Measurements from ENCODE around the gene SMAD6.

SMAD6 gene

DNA sequence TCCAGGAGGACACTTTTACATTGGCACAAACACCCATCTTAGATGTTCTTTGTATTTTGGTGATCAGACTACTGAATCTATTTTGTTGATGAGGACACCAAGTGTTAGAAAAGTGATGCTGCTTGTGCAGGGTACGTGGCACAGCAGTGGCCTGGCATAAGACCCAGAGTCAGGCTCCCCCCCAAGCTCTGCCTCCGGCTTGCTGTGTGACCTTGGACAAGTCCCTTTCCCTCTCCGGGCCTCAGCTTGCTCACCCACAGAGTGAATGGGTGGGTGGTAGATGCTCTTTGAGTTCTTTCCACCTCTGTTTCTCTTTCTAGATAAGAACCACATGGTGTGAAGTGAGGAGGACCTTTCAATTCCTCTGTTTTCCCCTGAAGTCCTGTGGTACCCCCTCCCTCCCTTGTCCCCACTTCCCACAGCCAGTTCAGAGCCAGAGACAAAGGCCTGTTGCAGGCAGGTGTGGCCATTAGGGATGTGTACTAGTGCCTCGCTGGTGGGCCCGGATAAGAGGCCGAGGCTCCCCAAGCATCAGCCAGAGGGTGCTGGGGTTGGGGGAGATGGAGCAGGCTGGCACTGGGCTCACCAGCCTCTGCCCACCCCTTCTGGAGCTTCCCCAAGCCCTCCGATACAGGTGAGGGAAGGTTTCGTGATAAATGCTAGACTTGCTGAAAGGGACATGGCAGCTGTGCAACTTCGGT lies 43.6 kb downstream of the SMAD6 start:
- H3K27ac Mint-ChIP-seq (ENCODE audit: low read depth), result no peak overlapping the region
- H3K36me3 Mint-ChIP-seq (ENCODE audit: insufficient read depth), result no peaks in the 10 kb centered on the region
- ATAC-seq (replicated peaks; ENCODE audit: extremely low read depth, poor library complexity, severe bottlenecking) (no peak), DNase-seq (ENCODE audit: low spot score in 2 of 2) (no peak)
- peaks cover 29% of the 10 kb centered on the region for H3K27me3 Mint-ChIP-seq
- H3K9me3 Mint-ChIP-seq, result no peaks in the 10 kb centered on the region
- H3K4me1 Mint-ChIP-seq, result no peaks in the 10 kb centered on the region
- no peak overlapping the region for H3K4me3 Mint-ChIP-seq

GRCh38 chr15:66746231-66746605 lies 44.2 kb downstream of the SMAD6 start:
- no peak overlapping the region for H3K4me3 Mint-ChIP-seq
- ATAC-seq (replicated peaks; ENCODE audit: extremely low read depth, poor library complexity, severe bottlenecking) (no peak), DNase-seq (ENCODE audit: low spot score in 2 of 2) (no peak)
- peaks cover 29% of the 10 kb centered on the region for H3K27me3 Mint-ChIP-seq
- no peak overlapping the region for H3K27ac Mint-ChIP-seq (ENCODE audit: low read depth)
- H3K9me3 Mint-ChIP-seq, result no peaks in the 10 kb centered on the region
- no peaks in the 10 kb centered on the region for H3K36me3 Mint-ChIP-seq (ENCODE audit: insufficient read depth)
- H3K4me1 Mint-ChIP-seq, result no peaks in the 10 kb centered on the region

GRCh38 chr15:66747223-66747622 lies 45.2 kb downstream of the SMAD6 start:
- no peaks in the 10 kb centered on the region for H3K4me1 Mint-ChIP-seq
- peaks cover 29% of the 10 kb centered on the region for H3K27me3 Mint-ChIP-seq
- H3K4me3 Mint-ChIP-seq, result no peak overlapping the region
- no peaks in the 10 kb centered on the region for H3K36me3 Mint-ChIP-seq (ENCODE audit: insufficient read depth)
- no peak for ATAC-seq (replicated peaks; ENCODE audit: extremely low read depth, poor library complexity, severe bottlenecking)
- H3K27ac Mint-ChIP-seq (ENCODE audit: low read depth), result no peak overlapping the region
- H3K9me3 Mint-ChIP-seq, result no peaks in the 10 kb centered on the region
- no peak for DNase-seq (ENCODE audit: low spot score in 2 of 2)

DNA sequence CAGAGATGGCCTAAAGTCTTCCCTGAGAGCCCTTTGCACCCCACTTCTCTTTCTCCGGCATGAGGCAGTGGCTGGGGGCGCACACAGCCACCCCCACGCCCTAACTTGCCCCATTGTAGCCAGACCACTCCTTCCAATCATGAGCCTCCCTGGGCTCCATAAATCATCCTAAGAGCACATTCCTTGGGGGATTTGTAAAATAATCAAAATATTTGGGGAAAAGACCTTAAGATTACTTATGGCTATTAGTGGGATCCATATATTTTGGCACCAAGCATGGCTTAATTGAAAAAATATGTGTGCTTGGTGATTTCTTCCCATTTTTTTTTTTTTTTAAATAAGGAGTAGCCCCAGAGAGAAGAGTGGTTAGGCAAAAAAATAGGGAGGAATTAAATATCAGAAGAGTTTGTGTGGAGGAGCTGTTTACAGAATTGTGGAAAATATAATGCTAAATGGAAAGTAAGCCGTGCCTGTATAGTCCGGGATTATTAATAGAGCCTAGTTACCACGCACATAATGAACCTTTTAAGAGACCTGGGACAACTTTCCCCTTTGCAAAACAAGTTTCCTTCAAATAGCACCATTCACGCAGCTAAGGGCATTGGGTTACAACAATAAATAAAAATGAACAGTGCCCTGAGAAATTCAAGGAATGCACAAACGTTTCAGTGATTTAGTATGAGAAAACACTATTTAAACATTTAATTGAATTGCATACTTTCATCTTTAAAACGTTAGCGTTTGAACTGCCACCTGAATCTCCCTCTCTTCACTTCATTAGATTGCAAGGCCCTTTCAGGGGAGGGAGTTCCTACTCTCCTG lies 46.1 kb downstream of the SMAD6 start:
- DNase-seq (ENCODE audit: low spot score in 2 of 2) (no peak), ATAC-seq (replicated peaks; ENCODE audit: extremely low read depth, poor library complexity, severe bottlenecking) (no peak)
- no peaks in the 10 kb centered on the region for H3K36me3 Mint-ChIP-seq (ENCODE audit: insufficient read depth)
- H3K9me3 Mint-ChIP-seq, result no peaks in the 10 kb centered on the region
- no peak overlapping the region for H3K4me3 Mint-ChIP-seq
- H3K4me1 Mint-ChIP-seq, result no peaks in the 10 kb centered on the region
- H3K27me3 Mint-ChIP-seq, result peaks cover 29% of the 10 kb centered on the region
- H3K27ac Mint-ChIP-seq (ENCODE audit: low read depth), result no peak overlapping the region

GRCh38 chr15:66748708-66749035 lies 46.6 kb downstream of the SMAD6 start:
- DNase-seq (ENCODE audit: low spot score in 2 of 2) (no peak), ATAC-seq (replicated peaks; ENCODE audit: extremely low read depth, poor library complexity, severe bottlenecking) (no peak)
- H3K9me3 Mint-ChIP-seq, result no peaks in the 10 kb centered on the region
- no peak overlapping the region for H3K4me3 Mint-ChIP-seq
- no peaks in the 10 kb centered on the region for H3K36me3 Mint-ChIP-seq (ENCODE audit: insufficient read depth)
- no peaks in the 10 kb centered on the region for H3K4me1 Mint-ChIP-seq
- no peak overlapping the region for H3K27ac Mint-ChIP-seq (ENCODE audit: low read depth)
- H3K27me3 Mint-ChIP-seq, result peaks cover 30% of the 10 kb centered on the region

DNA sequence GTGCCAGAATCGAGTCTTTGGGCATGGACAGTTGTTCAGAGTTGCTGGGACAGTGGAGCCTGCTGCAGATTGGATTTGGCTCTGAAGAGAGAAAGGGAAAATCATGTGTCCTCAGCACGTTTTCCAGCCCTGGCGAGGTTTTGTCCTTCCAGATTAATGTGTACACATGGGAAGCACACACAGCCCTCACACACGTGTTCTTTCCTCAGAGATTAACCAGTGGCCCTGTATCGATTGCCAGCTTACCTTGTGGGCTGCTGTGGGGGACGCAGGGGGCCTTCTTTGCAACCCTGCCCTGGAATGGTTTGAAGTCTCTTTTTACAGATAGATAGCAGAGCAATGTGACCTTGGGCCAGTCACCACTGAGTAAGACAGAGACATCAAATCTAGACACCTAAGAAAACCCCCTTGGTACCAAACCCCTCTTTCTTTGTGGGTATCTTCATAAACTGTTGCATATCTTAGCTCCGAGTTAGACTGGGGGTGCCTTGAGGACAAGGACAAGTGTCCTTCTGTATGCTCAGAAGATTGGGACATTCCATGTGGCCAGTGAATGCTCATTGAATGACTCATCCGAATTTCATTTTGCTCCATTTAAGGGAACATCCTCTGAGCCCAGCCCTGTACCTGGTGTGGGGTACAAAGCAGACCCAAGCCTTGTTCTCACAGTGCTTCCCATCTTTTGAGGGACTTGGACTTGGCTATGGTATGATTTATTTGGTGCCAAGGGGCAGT lies 48.0 kb downstream of the SMAD6 start:
- no peaks in the 10 kb centered on the region for H3K4me1 Mint-ChIP-seq
- peaks cover 2% of the 10 kb centered on the region for H3K9me3 Mint-ChIP-seq
- H3K4me3 Mint-ChIP-seq, result no peak overlapping the region
- ATAC-seq (replicated peaks; ENCODE audit: extremely low read depth, poor library complexity, severe bottlenecking) (no peak), DNase-seq (ENCODE audit: low spot score in 2 of 2) (no peak)
- peaks cover 41% of the 10 kb centered on the region for H3K27me3 Mint-ChIP-seq
- H3K27ac Mint-ChIP-seq (ENCODE audit: low read depth), result no peak overlapping the region
- no peaks in the 10 kb centered on the region for H3K36me3 Mint-ChIP-seq (ENCODE audit: insufficient read depth)

DNA sequence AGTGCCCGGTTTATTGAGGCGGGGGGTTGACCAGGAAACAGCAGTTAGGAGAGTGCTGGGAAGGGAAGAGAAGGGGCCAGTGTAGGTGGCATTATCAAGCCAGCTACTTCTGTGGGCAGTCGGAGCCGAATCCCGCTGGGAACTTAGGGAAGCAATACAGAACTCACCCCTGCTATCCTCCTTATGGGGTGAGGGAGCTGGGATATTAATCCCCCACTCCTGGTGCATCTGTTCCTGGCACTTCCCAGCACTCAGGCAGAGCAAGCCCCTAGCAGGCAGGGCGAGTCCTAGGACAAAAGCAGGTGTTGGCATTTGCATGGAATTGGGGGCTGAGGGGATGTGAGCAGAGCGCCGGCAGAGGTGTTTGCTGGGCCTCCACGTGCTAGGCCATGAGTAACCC lies 48.6 kb downstream of the SMAD6 start:
- H3K36me3 Mint-ChIP-seq (ENCODE audit: insufficient read depth), result no peaks in the 10 kb centered on the region

GRCh38 chr15:66751579-66751978 lies 49.5 kb downstream of the SMAD6 start:
- H3K4me1 Mint-ChIP-seq, result no peaks in the 10 kb centered on the region
- ATAC-seq (replicated peaks; ENCODE audit: extremely low read depth, poor library complexity, severe bottlenecking), result no peak
- no peak for DNase-seq (ENCODE audit: low spot score in 2 of 2)

More for the DNA sequence above, 48.6 kb downstream of the SMAD6 start:
- Mint-ChIP-seq H3K27ac (ENCODE audit: low read depth) (no peak overlapping the region), H3K27me3 (peaks cover 41% of the 10 kb centered on the region), H3K9me3 (peaks cover 6% of the 10 kb centered on the region), H3K4me3 (no peak overlapping the region), H3K4me1 (no peaks in the 10 kb centered on the region)
- ATAC-seq (replicated peaks; ENCODE audit: extremely low read depth, poor library complexity, severe bottlenecking) (no peak), DNase-seq (ENCODE audit: low spot score in 2 of 2) (no peak)

DNA sequence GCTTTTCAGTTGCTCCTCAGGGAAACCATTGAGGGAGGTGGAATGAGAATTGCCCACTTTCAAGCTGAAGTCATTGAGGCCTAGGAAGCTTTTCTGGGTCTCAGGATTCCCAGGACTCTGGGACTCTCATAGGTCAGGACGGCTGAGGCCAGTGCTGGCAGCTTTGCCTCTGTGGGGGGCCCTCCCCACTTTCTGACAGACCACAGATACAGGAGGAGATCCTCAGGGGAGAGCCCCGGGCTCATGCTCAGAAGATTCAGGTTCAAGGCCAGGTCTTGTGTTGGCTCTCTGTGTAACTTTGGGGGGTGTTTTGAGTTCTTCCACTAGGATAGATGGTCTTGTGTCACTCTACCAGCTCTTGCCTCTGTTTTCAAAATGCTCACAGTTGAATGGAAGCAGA lies 50.0 kb downstream of the SMAD6 start:
- Mint-ChIP-seq H3K4me1 (no peaks in the 10 kb centered on the region), H3K27me3 (peaks cover 45% of the 10 kb centered on the region), H3K36me3 (ENCODE audit: insufficient read depth) (no peaks in the 10 kb centered on the region), H3K9me3 (peaks cover 6% of the 10 kb centered on the region), H3K4me3 (no peak overlapping the region), H3K27ac (ENCODE audit: low read depth) (no peak overlapping the region)
- DNase-seq (ENCODE audit: low spot score in 2 of 2), result no peak
- no peak for ATAC-seq (replicated peaks; ENCODE audit: extremely low read depth, poor library complexity, severe bottlenecking)

More at GRCh38 chr15:66751579-66751978, 49.5 kb downstream of the SMAD6 start:
- Mint-ChIP-seq H3K27ac (ENCODE audit: low read depth) (peak overlapping the region; percentile 19), H3K4me3 (no peak overlapping the region), H3K36me3 (ENCODE audit: insufficient read depth) (no peaks in the 10 kb centered on the region), H3K27me3 (peaks cover 40% of the 10 kb centered on the region), H3K9me3 (peaks cover 6% of the 10 kb centered on the region)

- Mint-ChIP-seq H3K27me3 (peaks cover 41% of the 10 kb centered on the region), H3K4me3 (no peak overlapping the region), H3K9me3 (peaks cover 6% of the 10 kb centered on the region), H3K36me3 (ENCODE audit: insufficient read depth) (no peaks in the 10 kb centered on the region), H3K4me1 (no peaks in the 10 kb centered on the region), H3K27ac (ENCODE audit: low read depth) (no peak overlapping the region)
- no peak for ATAC-seq (replicated peaks; ENCODE audit: extremely low read depth, poor library complexity, severe bottlenecking)
- no peak for DNase-seq (ENCODE audit: low spot score in 2 of 2)
Observed at GRCh38 chr15:66753687-66754377, 51.8 kb downstream of the SMAD6 start.

- Mint-ChIP-seq H3K9me3 (peaks cover 6% of the 10 kb centered on the region), H3K27ac (ENCODE audit: low read depth) (no peak overlapping the region), H3K27me3 (peaks cover 33% of the 10 kb centered on the region), H3K36me3 (ENCODE audit: insufficient read depth) (no peaks in the 10 kb centered on the region), H3K4me3 (no peak overlapping the region), H3K4me1 (no peaks in the 10 kb centered on the region)
- DNase-seq (ENCODE audit: low spot score in 2 of 2), result no peak
- ATAC-seq (replicated peaks; ENCODE audit: extremely low read depth, poor library complexity, severe bottlenecking), result no peak
Observed at GRCh38 chr15:66754789-66755188, 52.8 kb downstream of the SMAD6 start.

GRCh38 chr15:66755298-66756068 lies 53.4 kb downstream of the SMAD6 start:
- Mint-ChIP-seq H3K4me3 (no peak overlapping the region), H3K9me3 (peaks cover 6% of the 10 kb centered on the region), H3K36me3 (ENCODE audit: insufficient read depth) (no peaks in the 10 kb centered on the region), H3K27ac (ENCODE audit: low read depth) (no peak overlapping the region), H3K27me3 (peaks cover 37% of the 10 kb centered on the region), H3K4me1 (no peaks in the 10 kb centered on the region)
- no peak for ATAC-seq (replicated peaks; ENCODE audit: extremely low read depth, poor library complexity, severe bottlenecking)
- no peak for DNase-seq (ENCODE audit: low spot score in 2 of 2)
